ENCODE results near the gene SCN9A.

DNA sequence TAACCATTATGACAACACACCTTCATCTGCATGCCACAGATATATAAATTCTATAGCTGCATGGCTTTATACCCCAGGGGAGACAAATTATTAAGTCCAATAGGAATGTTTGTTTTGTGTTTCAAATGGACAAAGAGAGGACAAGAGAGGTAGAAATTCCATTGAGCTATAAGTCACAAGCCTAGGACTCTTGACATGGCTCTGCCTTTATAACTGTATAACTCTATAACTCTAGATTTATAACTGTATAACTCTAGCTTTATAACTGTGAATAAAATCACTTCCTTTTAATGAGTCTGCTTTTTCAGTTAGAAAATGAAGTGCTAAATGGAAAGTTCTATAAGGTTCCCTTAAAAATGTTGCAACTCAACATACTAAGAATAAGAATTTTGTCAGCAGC lies 106.4 kb downstream of the SCN9A start:
- TF ChIP-seq, protein P1, sequence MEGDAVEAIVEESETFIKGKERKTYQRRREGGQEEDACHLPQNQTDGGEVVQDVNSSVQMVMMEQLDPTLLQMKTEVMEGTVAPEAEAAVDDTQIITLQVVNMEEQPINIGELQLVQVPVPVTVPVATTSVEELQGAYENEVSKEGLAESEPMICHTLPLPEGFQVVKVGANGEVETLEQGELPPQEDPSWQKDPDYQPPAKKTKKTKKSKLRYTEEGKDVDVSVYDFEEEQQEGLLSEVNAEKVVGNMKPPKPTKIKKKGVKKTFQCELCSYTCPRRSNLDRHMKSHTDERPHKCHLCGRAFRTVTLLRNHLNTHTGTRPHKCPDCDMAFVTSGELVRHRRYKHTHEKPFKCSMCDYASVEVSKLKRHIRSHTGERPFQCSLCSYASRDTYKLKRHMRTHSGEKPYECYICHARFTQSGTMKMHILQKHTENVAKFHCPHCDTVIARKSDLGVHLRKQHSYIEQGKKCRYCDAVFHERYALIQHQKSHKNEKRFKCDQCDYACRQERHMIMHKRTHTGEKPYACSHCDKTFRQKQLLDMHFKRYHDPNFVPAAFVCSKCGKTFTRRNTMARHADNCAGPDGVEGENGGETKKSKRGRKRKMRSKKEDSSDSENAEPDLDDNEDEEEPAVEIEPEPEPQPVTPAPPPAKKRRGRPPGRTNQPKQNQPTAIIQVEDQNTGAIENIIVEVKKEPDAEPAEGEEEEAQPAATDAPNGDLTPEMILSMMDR (IDR thresholded peaks at IDR 0.05), result no peak
- no peak for TF ChIP-seq POLR2A (IDR thresholded peaks at IDR 0.05)

Measured in lower leg skin (tissue), 3 donors.